ENCODE data around the gene STIP1.

STIP1 gene

DNA sequence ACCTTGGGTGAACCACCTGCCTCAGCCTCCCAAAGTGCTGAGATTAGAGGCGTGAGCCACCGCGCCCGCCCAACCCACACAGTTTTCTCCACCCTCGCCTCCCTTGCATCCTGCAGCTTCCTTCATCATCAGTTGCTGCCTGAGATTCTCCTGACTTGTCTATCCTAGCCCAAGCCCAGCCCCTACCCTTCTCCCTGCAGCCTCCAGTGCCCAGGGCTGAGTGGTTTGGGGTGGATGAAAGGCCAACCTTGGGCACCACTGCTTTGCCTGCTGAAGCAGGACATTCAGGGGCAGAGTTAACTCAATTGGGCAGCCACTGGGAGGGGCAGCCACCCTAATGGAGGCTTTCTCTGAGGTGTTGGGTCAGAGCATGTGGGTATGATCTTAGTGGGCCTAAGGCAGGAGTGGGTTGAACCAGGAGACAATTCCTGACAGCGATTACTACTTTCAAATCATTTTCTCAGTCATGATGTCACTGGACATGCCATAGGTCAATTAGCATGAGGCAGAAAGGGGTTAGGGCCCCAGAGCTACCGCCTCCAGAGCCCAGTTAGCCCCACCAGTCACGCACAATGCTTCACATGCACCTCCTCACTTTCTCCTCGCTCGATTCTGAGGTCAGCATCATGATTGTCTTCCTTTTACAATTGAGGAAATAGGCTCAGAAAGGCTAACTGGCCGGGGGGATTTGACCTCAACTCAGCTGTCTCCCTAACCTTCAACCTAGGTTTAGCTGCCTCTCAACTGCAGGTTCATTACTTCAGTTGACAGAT, 53.9 kb downstream of the STIP1 start:
- no peak for TF ChIP-seq CTCF (IDR thresholded peaks at IDR 0.05)
- peak overlapping the region; percentile 100 for H3K27ac ChIP-seq
- no peak for DNase-seq (ENCODE audit: low spot score)
- H3K4me3 ChIP-seq = peak overlapping the region; percentile 96

- Histone ChIP-seq H3K27ac (peak within 1 kb of the TSS; percentile 100), H3K4me3 (peak within 1 kb of the TSS; percentile 96)
- TF ChIP-seq CTCF (IDR thresholded peaks at IDR 0.05) = no peak
- DNase-seq (ENCODE audit: low spot score) = peak; percentile 99
Measured at GRCh38 chr11:64240435-64241240, 54.7 kb downstream of the STIP1 start, which contains the start of gene FKBP2. Gene FKBP2, plus strand, starts transcription at chr11:64241095. Its CDS starts 1,293 bp downstream, at chr11:64242388.

GRCh38 chr11:64241241-64241490, 55.2 kb downstream of the STIP1 start:
- Histone ChIP-seq H3K27ac (peak overlapping the region; percentile 100), H3K4me3 (peak overlapping the region; percentile 96)
- no peak for TF ChIP-seq CTCF (IDR thresholded peaks at IDR 0.05)
- DNase-seq (ENCODE audit: low spot score) = peak; percentile 100

GRCh38 chr11:64241491-64242374, 55.8 kb downstream of the STIP1 start:
- Histone ChIP-seq H3K4me3 (peak overlapping the region; percentile 96), H3K27ac (peak overlapping the region; percentile 93 to 100)
- DNase-seq (ENCODE audit: low spot score) = no peak
- no peak for TF ChIP-seq CTCF (IDR thresholded peaks at IDR 0.05)

GRCh38 chr11:64243236-64243854, 57.4 kb downstream of the STIP1 start:
- no peak for TF ChIP-seq CTCF (IDR thresholded peaks at IDR 0.05)
- H3K4me3 ChIP-seq = peak overlapping the region; percentile 96
- DNase-seq (ENCODE audit: low spot score) = no peak
- peak overlapping the region in 1 of 2 donors; percentile 100 for H3K27ac ChIP-seq

GRCh38 chr11:64244107-64244506, 58.1 kb downstream of the STIP1 start:
- Histone ChIP-seq H3K27ac (no peak overlapping the region), H3K4me3 (no peak overlapping the region)
- DNase-seq (ENCODE audit: low spot score) = no peak
- TF ChIP-seq CTCF (IDR thresholded peaks at IDR 0.05) = no peak

All from coronary artery (tissue), 2 donors.